ENCODE measurements around the gene MGRN1.

The MGRN1 gene

GRCh38 chr16:4624827-4625559 lies 367 bp downstream of the MGRN1 start:
- DNase-seq (ENCODE audit: low read depth in 3 of 3) = peak; percentile 59 to 66 (median 60)

- no peak for DNase-seq (ENCODE audit: low read depth in 3 of 3)
Measured at GRCh38 chr16:4625560-4626159, 1.0 kb downstream of the MGRN1 start.

- no peak for DNase-seq (ENCODE audit: low read depth in 3 of 3)
Measured at GRCh38 chr16:4626396-4626795, 1.8 kb downstream of the MGRN1 start.

GRCh38 chr16:4628283-4628682 lies 3.7 kb downstream of the MGRN1 start:
- DNase-seq (ENCODE audit: low read depth in 3 of 3) = no peak

- no peak for DNase-seq (ENCODE audit: low read depth in 3 of 3)
Measured at GRCh38 chr16:4631444-4631843, 6.8 kb downstream of the MGRN1 start.

- no peak for DNase-seq (ENCODE audit: low read depth in 3 of 3)
Measured at GRCh38 chr16:4633910-4634635, 9.4 kb downstream of the MGRN1 start.

GRCh38 chr16:4634768-4635167 lies 10.1 kb downstream of the MGRN1 start:
- DNase-seq (ENCODE audit: low read depth in 3 of 3) = no peak

- no peak for DNase-seq (ENCODE audit: low read depth in 3 of 3)
Measured at GRCh38 chr16:4636196-4636595, 11.6 kb downstream of the MGRN1 start.

GRCh38 chr16:4637501-4638166 lies 13.0 kb downstream of the MGRN1 start:
- no peak for DNase-seq (ENCODE audit: low read depth in 3 of 3)

- no peak for DNase-seq (ENCODE audit: low read depth in 3 of 3)
Measured at GRCh38 chr16:4639899-4640509, 15.4 kb downstream of the MGRN1 start.

- DNase-seq (ENCODE audit: low read depth in 3 of 3) = no peak
Measured at GRCh38 chr16:4640572-4641305, 16.1 kb downstream of the MGRN1 start.

- no peak for DNase-seq (ENCODE audit: low read depth in 3 of 3)
Measured at GRCh38 chr16:4641306-4641687, 16.7 kb downstream of the MGRN1 start.

- DNase-seq (ENCODE audit: low read depth in 3 of 3) = no peak
Measured at GRCh38 chr16:4641895-4642294, 17.3 kb downstream of the MGRN1 start.

- no peak for DNase-seq (ENCODE audit: low read depth in 3 of 3)
Measured at GRCh38 chr16:4646773-4647643, 22.4 kb downstream of the MGRN1 start.

- DNase-seq (ENCODE audit: low read depth in 3 of 3) = no peak
Measured at GRCh38 chr16:4647644-4647980, 23.0 kb downstream of the MGRN1 start.

- DNase-seq (ENCODE audit: low read depth in 3 of 3) = no peak
Measured at GRCh38 chr16:4648917-4649316, 24.3 kb downstream of the MGRN1 start.

- DNase-seq (ENCODE audit: low read depth in 3 of 3) = no peak
Measured at GRCh38 chr16:4649744-4650442, 25.3 kb downstream of the MGRN1 start.

GRCh38 chr16:4650443-4651074 lies 25.9 kb downstream of the MGRN1 start:
- DNase-seq (ENCODE audit: low read depth in 3 of 3) = peak; percentile 65 to 76 (median 70)

- no peak for DNase-seq (ENCODE audit: low read depth in 3 of 3)
Measured at GRCh38 chr16:4651827-4652226, 27.2 kb downstream of the MGRN1 start.
